HepG2 (cell line): ENCODE measurements around the gene XXYLT1. TPM values are rescaled to one million over a fixed set of nuclear protein-coding genes. Genes with fewer than 3 reads are reported as not detected.

Experiments
- ATAC-seq: fragments of 200-7000 bp; cut with Tn5 transposase; 3 replicates; pipeline ENCODE4 v1.9.1; 2020; ENCODE audit warnings: mild to moderate bottlenecking, moderate library complexity
- BruUV-seq: library from RNA; stranded (reverse); fragments of 400-500 nt; replicated peaks from 2 replicates; lab custom pipeline; 2021; lab: Mats Ljungman, UMichigan
- CTCF ChIA-PET: fragments of 300-600 bp; formaldehyde crosslinking; extraction: SDS; loops from one replicate; lab custom pipeline; 2021; ENCODE audit warnings: low total read pairs, inconsistent platforms, low intra/inter-chr PET ratio; lab: Yijun Ruan, JAX
- POLR2A ChIA-PET: fragments of 350-600 bp; sonication (Branson Sonifier 250); formaldehyde crosslinking; loops from one replicate; lab custom pipeline; 2020; ENCODE audit warnings: antibody characterized with exemption, inconsistent platforms; lab: Yijun Ruan, JAX
- DNase-seq: peaks from one replicate; pipeline ENCODE4 v3.0.0-alpha.2; 2015; ENCODE audit warnings: low spot score
- FAIRE-seq: peaks from 3 replicates; lab custom pipeline; 2011; peaks lifted over from hg19 to GRCh38; lab: Jason Lieb, UNC
- H2AFZ ChIP-seq: one replicate; pipeline ENCODE4 v1.6.1; 2011; ENCODE audit warnings: low read length, inconsistent platforms
- H3K27ac ChIP-seq: fragments of 300-600 bp; 3 replicates; pipeline ENCODE4 v1.8.0; 2011; ENCODE audit warnings: mixed run types, mild to moderate bottlenecking, mixed read lengths, low read length, inconsistent platforms; ENCODE audit not compliant: insufficient read depth; ENCODE audit errors: extremely low read length
- H3K27me3 ChIP-seq, 2 experiments: fragments of 200-600 bp in 1 of 2; 2 replicates in 1 of 2; 3 replicates in 1 of 2; pipeline versions ENCODE4 v1.6.0 to v1.8.0; 2011; ENCODE audit warnings: low read length in 2 of 2, mild to moderate bottlenecking in 2 of 2, moderate library complexity in 2 of 2, inconsistent platforms in 1 of 2; ENCODE audit not compliant: insufficient read depth in 2 of 2, control insufficient read depth in 1 of 2
- H3K36me3 ChIP-seq, 2 experiments: fragments of 200-600 bp in 1 of 2; replicated peaks in 1 of 2; 2 replicates in 1 of 2; 3 replicates in 1 of 2; pipeline versions ENCODE4 v1.5.1 to v1.8.0; 2011; ENCODE audit warnings: low read length in 2 of 2, inconsistent platforms in 1 of 2; ENCODE audit not compliant: insufficient read depth in 2 of 2, control insufficient read depth in 1 of 2
- H3K4me1 ChIP-seq: 2 replicates; pipeline ENCODE4 v1.5.1; 2012; ENCODE audit warnings: low read length, inconsistent platforms; ENCODE audit not compliant: insufficient read depth
- H3K4me2 ChIP-seq: 2 replicates; pipeline ENCODE4 v1.6.0; 2011; ENCODE audit warnings: low read depth, low read length, inconsistent platforms
- H3K4me3 ChIP-seq, 3 experiments: fragments of 200-600 bp in 1 of 3; sonication (generic), shearing (Covaris generic) in 1 of 3; replicated peaks in 1 of 3; 2 replicates each; pipeline ENCODE4 v1.5.1; 2011 to 2016; ENCODE audit warnings: low read length in 3 of 3, inconsistent platforms in 2 of 3, low read depth in 2 of 3, mild to moderate bottlenecking in 2 of 3, control low read depth in 1 of 3, mixed read lengths in 1 of 3; ENCODE audit not compliant: insufficient read depth in 1 of 3
- H3K79me2 ChIP-seq: one replicate; pipeline ENCODE4 v1.6.1; 2011; ENCODE audit warnings: low read length, inconsistent platforms; ENCODE audit not compliant: insufficient read depth
- H3K9ac ChIP-seq: 2 replicates; pipeline ENCODE4 v1.6.0; 2011; ENCODE audit warnings: mild to moderate bottlenecking, low read depth, low read length, inconsistent platforms; ENCODE audit not compliant: insufficient read depth
- H3K9me3 ChIP-seq: 2 replicates; pipeline ENCODE4 v1.5.1; 2012; ENCODE audit warnings: mild to moderate bottlenecking, low read length
- H4K20me1 ChIP-seq: 2 replicates; pipeline ENCODE4 v1.6.0; 2011; ENCODE audit warnings: inconsistent platforms, mild to moderate bottlenecking, low read length, moderate library complexity; ENCODE audit not compliant: insufficient read depth
- BRCA1 ChIP-seq: sonication (generic); formaldehyde crosslinking; IDR thresholded peaks from 2 replicates; pipeline ENCODE4 v1.4.0; 2020; ENCODE audit warnings: missing genetic modification reagents
- FOXO1 ChIP-seq: sonication (generic); formaldehyde crosslinking; IDR thresholded peaks from 2 replicates; pipeline ENCODE4 v1.4.0; 2020; ENCODE audit warnings: missing genetic modification reagents
- LCORL ChIP-seq, 2 experiments: fragments of 450-650 bp in 1 of 2; sonication (generic) in 1 of 2; formaldehyde crosslinking in 1 of 2; IDR thresholded peaks; 2 replicates each; pipeline versions ENCODE4 v1.5.0 to v1.6.1; 2017 to 2020; ENCODE audit warnings: antibody characterized with exemption in 1 of 2, missing genetic modification reagents in 1 of 2
- NCOR1 ChIP-seq: fragments of 200-600 bp; sonication (generic); IDR thresholded peaks from 2 replicates; pipeline ENCODE4 v1.7.0; 2017; ENCODE audit warnings: antibody characterized with exemption, low read length, borderline replicate concordance
- SIN3B ChIP-seq: fragments of 150-350 bp; IDR thresholded peaks from 2 replicates; pipeline ENCODE4 v1.6.1; 2014; ENCODE audit warnings: low read length
- ZNF20 ChIP-seq: sonication (generic); formaldehyde crosslinking; IDR thresholded peaks from 2 replicates; pipeline ENCODE4 v1.4.0; 2020; ENCODE audit warnings: mild to moderate bottlenecking, moderate library complexity, missing genetic modification reagents
- ZNF891 ChIP-seq: sonication (generic); formaldehyde crosslinking; IDR thresholded peaks from 2 replicates; pipeline ENCODE4 v1.5.0; 2020; ENCODE audit warnings: mild to moderate bottlenecking, missing genetic modification reagents
- WGBS: methylation state at CpG from one replicate; pipeline ENCODE4 v1.1.6; 2017; ENCODE audit warnings: low lambda C conversion rate; 5-methylcytosine and 5-hydroxymethylcytosine counted together
- in situ Hi-C: cut with HindIII; loops from 2 replicates; pipeline ENCODE4 v1.10.0; 2017; ENCODE audit warnings: low pct_unique_long_range_greater_than_20kb; ENCODE audit not compliant: extremely low pct_ligation_motif_present
- intact Hi-C: fragments of 100-400 bp; cut with micrococcal nuclease; formaldehyde crosslinking; loops from one replicate; pipeline ENCODE4 v1.10.0; 2022; ENCODE audit not compliant: unreplicated experiment
- polyA plus RNA-seq, 8 experiments: library from polyadenylated mRNA; depleted of rRNA in 3 of 8; stranded (reverse) in 7 of 8; unstranded in 1 of 8; fragments of >200 nt; fragmentation: Illumina TruSeq in 4 of 8; extraction: Trizol in 4 of 8; gene quantifications; 2 replicates each; pipeline versions ENCODE4 v1.2.1 to v1.2.3, GENCODE V29; 2011 to 2016; ENCODE audit warnings: low read depth in 4 of 8, missing spikeins in 1 of 8, mixed read lengths in 1 of 8; ENCODE audit not compliant: insufficient read depth in 1 of 8
- total RNA-seq, 5 experiments: library from RNA; depleted of rRNA; stranded (reverse); fragments of >200 nt; fragmentation: Illumina TruSeq; extraction: Trizol; gene quantifications; 2 replicates each; pipeline ENCODE4 v1.2.3, GENCODE V29; 2016; ENCODE audit warnings: low read depth in 1 of 5
- TF ChIP-seq, protein P1 (sequence below): sonication (generic); formaldehyde crosslinking; IDR thresholded peaks from 2 replicates; pipeline ENCODE4 v1.4.0; 2020; ENCODE audit warnings: missing genetic modification reagents
- TF ChIP-seq, protein P2 (sequence below): IDR thresholded peaks from 2 replicates; pipeline ENCODE4 v1.6.1; 2016; ENCODE audit warnings: missing biosample characterization, missing genetic modification reagents, low read depth
- TF ChIP-seq, protein P3 (sequence below): sonication (generic); formaldehyde crosslinking; IDR thresholded peaks from 2 replicates; pipeline ENCODE4 v1.9.0; 2021; ENCODE audit warnings: missing genetic modification reagents, mild to moderate bottlenecking, borderline replicate concordance
- TF ChIP-seq, protein P4 (sequence below): IDR thresholded peaks from 2 replicates; pipeline ENCODE4 v1.6.1; 2016; ENCODE audit warnings: low read depth

Gene XXYLT1
- total and polyA plus RNA-seq, 2 of the 13 experiments (the other 11 are each of a cell fraction or from before 2014, with no cell fraction given), result 17.7 to 19.0 TPM

DNA sequence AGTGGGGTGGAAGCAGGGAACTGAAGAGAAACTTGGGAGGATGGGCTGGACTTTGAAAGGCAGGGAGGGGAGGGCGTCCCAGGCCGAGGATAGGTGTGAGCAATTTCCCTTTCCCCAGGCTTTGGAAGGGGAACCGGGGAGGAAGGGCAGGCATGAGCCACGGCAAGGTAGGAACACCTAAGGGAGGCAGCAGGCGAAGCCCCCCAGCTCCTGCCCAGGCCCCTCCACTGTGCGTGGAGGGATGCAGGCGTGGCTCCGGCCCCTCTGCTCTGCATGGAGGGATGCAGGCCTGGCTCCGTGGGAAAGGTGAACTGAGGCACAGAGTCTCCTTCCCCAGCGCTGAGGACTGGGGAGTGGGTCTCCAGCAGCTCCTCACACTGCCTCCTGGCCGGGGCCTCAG is 236.4 kb downstream of the XXYLT1 start:
- H4K20me1 ChIP-seq, result no peaks in the 10 kb centered on the region; the same call in 1 of the 2 replicates
- no peak for ATAC-seq
- no peak overlapping the region for H2AFZ ChIP-seq
- H3K27ac ChIP-seq, result no peak overlapping the region
- intact Hi-C loops, result loop anchor here (10.0 kb wide), 1 partner anchor 70 kb away; no protein-coding TSS in a partner anchor
- ChIA-PET POLR2A (no interaction called here), CTCF (no interaction called here)
- H3K4me1 ChIP-seq, result peaks cover 58% of the 10 kb centered on the region
- no peaks in the 10 kb centered on the region for H3K36me3 ChIP-seq
- no peak overlapping the region for H3K9ac ChIP-seq
- H3K4me2 ChIP-seq, result no peak overlapping the region
- BruUV-seq, result no TSS peak
- in situ Hi-C loops, result loop anchor here (5.0 kb wide), 1 partner anchor 73 kb away; no protein-coding TSS in a partner anchor
- no peak for FAIRE-seq
- no peak for DNase-seq
- 39% methylated on average over 6 of the region's 11 CpGs for WGBS
- H3K79me2 ChIP-seq, result no peaks in the 10 kb centered on the region
- no peaks in the 10 kb centered on the region for H3K9me3 ChIP-seq
- H3K27me3 ChIP-seq, result peaks cover 0 to 41% of the 10 kb centered on the region in 2 experiments; a peak in 4 of 5 replicates
- TF ChIP-seq LCORL (IDR thresholded peaks at IDR 0.05), result no peak
- no peak for TF ChIP-seq LCORL (CRISPR knock-in tag; IDR thresholded peaks at IDR 0.05)
- TF ChIP-seq, protein P1, sequence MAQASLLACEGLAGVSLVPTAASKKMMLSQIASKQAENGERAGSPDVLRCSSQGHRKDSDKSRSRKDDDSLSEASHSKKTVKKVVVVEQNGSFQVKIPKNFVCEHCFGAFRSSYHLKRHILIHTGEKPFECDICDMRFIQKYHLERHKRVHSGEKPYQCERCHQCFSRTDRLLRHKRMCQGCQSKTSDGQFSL (CRISPR knock-in tag), result no peak
- TF ChIP-seq, protein P2, sequence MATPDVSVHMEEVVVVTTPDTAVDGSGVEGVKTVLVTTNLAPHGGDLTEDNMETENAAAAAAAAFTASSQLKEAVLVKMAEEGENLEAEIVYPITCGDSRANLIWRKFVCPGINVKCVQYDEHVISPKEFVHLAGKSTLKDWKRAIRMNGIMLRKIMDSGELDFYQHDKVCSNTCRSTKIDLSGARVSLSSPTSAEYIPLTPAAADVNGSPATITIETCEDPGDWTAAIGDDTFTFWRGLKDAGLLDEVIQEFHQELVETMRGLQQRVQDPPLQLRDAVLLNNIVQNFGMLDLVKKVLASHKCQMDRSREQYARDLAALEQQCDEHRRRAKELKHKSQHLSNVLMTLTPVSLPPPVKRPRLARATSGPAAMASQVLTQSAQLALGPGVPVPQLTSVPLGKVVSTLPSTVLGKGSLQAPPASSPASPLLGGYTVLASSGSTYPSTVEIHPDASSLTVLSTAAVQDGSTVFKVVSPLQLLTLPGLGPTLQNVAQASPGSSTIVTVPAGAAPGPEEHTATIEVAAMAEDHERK (CRISPR knock-in tag), result no peak
- TF ChIP-seq NCOR1, result no peak
- no peak for TF ChIP-seq FOXO1 (CRISPR knock-in tag)
- no peak for TF ChIP-seq SIN3B
- no peak for TF ChIP-seq ZNF891 (CRISPR knock-in tag)
- TF ChIP-seq ZNF20 (CRISPR knock-in tag), result no peak
- no peak for TF ChIP-seq BRCA1 (CRISPR knock-in tag)
- TF ChIP-seq, protein P3, sequence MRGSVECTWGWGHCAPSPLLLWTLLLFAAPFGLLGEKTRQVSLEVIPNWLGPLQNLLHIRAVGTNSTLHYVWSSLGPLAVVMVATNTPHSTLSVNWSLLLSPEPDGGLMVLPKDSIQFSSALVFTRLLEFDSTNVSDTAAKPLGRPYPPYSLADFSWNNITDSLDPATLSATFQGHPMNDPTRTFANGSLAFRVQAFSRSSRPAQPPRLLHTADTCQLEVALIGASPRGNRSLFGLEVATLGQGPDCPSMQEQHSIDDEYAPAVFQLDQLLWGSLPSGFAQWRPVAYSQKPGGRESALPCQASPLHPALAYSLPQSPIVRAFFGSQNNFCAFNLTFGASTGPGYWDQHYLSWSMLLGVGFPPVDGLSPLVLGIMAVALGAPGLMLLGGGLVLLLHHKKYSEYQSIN (CRISPR knock-in tag), result no peak
- TF ChIP-seq, protein P4, sequence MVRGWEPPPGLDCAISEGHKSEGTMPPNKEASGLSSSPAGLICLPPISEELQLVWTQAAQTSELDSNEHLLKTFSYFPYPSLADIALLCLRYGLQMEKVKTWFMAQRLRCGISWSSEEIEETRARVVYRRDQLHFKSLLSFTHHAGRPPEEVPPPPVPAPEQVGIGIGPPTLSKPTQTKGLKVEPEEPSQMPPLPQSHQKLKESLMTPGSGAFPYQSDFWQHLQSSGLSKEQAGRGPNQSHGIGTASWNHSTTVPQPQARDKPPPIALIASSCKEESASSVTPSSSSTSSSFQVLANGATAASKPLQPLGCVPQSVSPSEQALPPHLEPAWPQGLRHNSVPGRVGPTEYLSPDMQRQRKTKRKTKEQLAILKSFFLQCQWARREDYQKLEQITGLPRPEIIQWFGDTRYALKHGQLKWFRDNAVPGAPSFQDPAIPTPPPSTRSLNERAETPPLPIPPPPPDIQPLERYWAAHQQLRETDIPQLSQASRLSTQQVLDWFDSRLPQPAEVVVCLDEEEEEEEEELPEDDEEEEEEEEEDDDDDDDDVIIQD, result no peak
- no peak overlapping the region; a peak in 1 of 6 replicates for H3K4me3 ChIP-seq
